Measurements from ENCODE around the gene CNPPD1. TPM values are rescaled to one million over a fixed set of nuclear protein-coding genes. Genes with fewer than 3 reads are reported as not detected.

Gene CNPPD1
- total and polyA plus RNA-seq, 2 of the 8 experiments (the other 6 are each of a cell fraction or from before 2014, with no cell fraction given): 32.9 to 35.9 TPM

GRCh38 chr2:219199470-219200211 is 22.9 kb upstream of the CNPPD1 start:
- no peaks in the 10 kb centered on the region; a peak in 1 of 4 replicates for H3K9me3 ChIP-seq (ENCODE audit: insufficient read depth in 2 of 2, low read depth in 1 of 2, low read length in 1 of 2)
- no peak overlapping the region for H2BK20ac ChIP-seq (ENCODE audit: low read length)
- no peak overlapping the region for H2BK5ac ChIP-seq (ENCODE audit: low read depth, low read length)
- no peak overlapping the region; a peak in 1 of 8 replicates for H3K4me3 ChIP-seq (ENCODE audit: extremely low read depth in 1 of 4, insufficient read depth in 2 of 4, low read depth in 3 of 4, low read length in 4 of 4)
- FAIRE-seq (no peak), DNase-seq (ENCODE audit: low read depth in 1 of 2, low spot score in 2 of 2) (no peak)
- no peak overlapping the region for H2AK5ac ChIP-seq (ENCODE audit: low read depth, low read length)
- no peak overlapping the region for H3K9ac ChIP-seq (replicated peaks in 1 of 4; ENCODE audit: extremely low read depth in 1 of 4, low read depth in 3 of 4, low read length in 3 of 4)
- POLR2A ChIA-PET (ENCODE audit: partially characterized antibody): interaction anchor here (1.1 to 1.3 kb wide), 4 partner anchors 17 to 50 kb away, joined by 3 to 4 read pairs (median 3); partner anchors contain the start of genes ANKZF1 and ATG9A
- no peaks in the 10 kb centered on the region for H3K36me3 ChIP-seq (ENCODE audit: control insufficient read depth in 2 of 4, insufficient read depth in 4 of 4, low read length in 3 of 4)
- no peak overlapping the region for H4K8ac ChIP-seq (ENCODE audit: extremely low read depth, insufficient read depth, low read length)
- no peaks in the 10 kb centered on the region for H3K79me1 ChIP-seq (ENCODE audit: low read depth, low read length)
- no peak overlapping the region for H3K14ac ChIP-seq (ENCODE audit: insufficient read length)
- no peaks in the 10 kb centered on the region for H3K23me2 ChIP-seq (ENCODE audit: low read depth, low read length)
- H3K23ac ChIP-seq (ENCODE audit: insufficient read length): no peak overlapping the region
- no peak overlapping the region for H3K18ac ChIP-seq (ENCODE audit: extremely low read depth, low read length)
- WGBS, 2 experiments (ENCODE audit: extremely low coverage in 1 of 2, insufficient coverage in 1 of 2, insufficient read length in 1 of 2, insufficient replicate concordance in 2 of 2, low coverage in 1 of 2, low lambda C conversion rate in 2 of 2, missing lambda C conversion rate in 1 of 2): 90% methylated on average over 12 of the region's 12 CpGs; no CpG with 5 or more reads in 1 of the 2 experiments
- H3K56ac ChIP-seq (replicated peaks; ENCODE audit: insufficient read length, low read depth, low read length): no peak overlapping the region
- no peaks in the 10 kb centered on the region for H3K27me3 ChIP-seq (replicated peaks in 1 of 4; ENCODE audit: control insufficient read depth in 3 of 4, extremely low read depth in 1 of 4, insufficient read depth in 3 of 4, low read length in 3 of 4)
- no peak overlapping the region for H3K27ac ChIP-seq (ENCODE audit: low read depth, low read length)
- H2BK120ac ChIP-seq (replicated peaks; ENCODE audit: low read depth, low read length): no peak overlapping the region
- no peaks in the 10 kb centered on the region for H3K79me2 ChIP-seq (ENCODE audit: control insufficient read depth in 1 of 2, insufficient read depth in 2 of 2, low read length in 2 of 2)
- no peak overlapping the region for H4K5ac ChIP-seq (ENCODE audit: insufficient read length, low read depth, low read length)
- H2BK15ac ChIP-seq (ENCODE audit: low read length): no peak overlapping the region
- peak overlapping the region; percentile 46; the same call in 1 of the 2 replicates for H2AFZ ChIP-seq (ENCODE audit: low read length)
- no peaks in the 10 kb centered on the region for H3K4me1 ChIP-seq (replicated peaks in 1 of 4; ENCODE audit: control insufficient read depth in 3 of 4, insufficient read depth in 4 of 4, low read length in 3 of 4)
- no peak overlapping the region for H4K91ac ChIP-seq (replicated peaks; ENCODE audit: insufficient read length, low read length)
- CTCF ChIA-PET (ENCODE audit: partially characterized antibody): interaction anchor here (1.2 to 3.5 kb wide), 4 partner anchors 17 to 174 kb away, joined by 3 to 9 read pairs (median 6); no protein-coding TSS in a partner anchor
- H4K20me1 ChIP-seq (replicated peaks in 1 of 2; ENCODE audit: control insufficient read depth in 1 of 2, insufficient read depth in 2 of 2, low read length in 2 of 2): no peaks in the 10 kb centered on the region
- H2BK12ac ChIP-seq (ENCODE audit: low read depth, low read length): no peak overlapping the region
- no peak overlapping the region for H3K4me2 ChIP-seq (ENCODE audit: insufficient read depth in 1 of 2, low read depth in 2 of 2, low read length in 2 of 2)
- no peak overlapping the region for H3K4ac ChIP-seq (replicated peaks; ENCODE audit: insufficient read length, low read depth, low read length)
- TF ChIP-seq POU5F1 (IDR thresholded peaks at IDR 0.05; ENCODE audit: low read depth, low read length) (no peak), TAF1 (IDR thresholded peaks at IDR 0.05; ENCODE audit: low read depth, low read length) (no peak), BCL11A (IDR thresholded peaks at IDR 0.05; ENCODE audit: low read depth in 2 of 2, low read length in 2 of 2) (no peak), TAF7 (optimal IDR thresholded peaks at IDR 0.05; ENCODE audit: borderline replicate concordance, low read depth, low read length) (no peak), POLR2AphosphoS5 (IDR thresholded peaks at IDR 0.05; ENCODE audit: low read depth, low read length) (no peak), SRF (IDR thresholded peaks at IDR 0.05; ENCODE audit: low read depth, low read length) (no peak), CBX8 (IDR thresholded peaks at IDR 0.05; ENCODE audit: borderline replicate concordance, low read depth, low read length) (no peak), NANOG (IDR thresholded peaks at IDR 0.05; ENCODE audit: insufficient read depth, low read depth, low read length, poor library complexity, severe bottlenecking) (no peak), FOSL1 (IDR thresholded peaks at IDR 0.05; ENCODE audit: insufficient read depth, low read depth, low read length) (no peak), EGR1 (IDR thresholded peaks at IDR 0.05; ENCODE audit: borderline replicate concordance, low read depth, low read length) (no peak)

All from H1 (cell line).